ENCODE measurements around the gene KLRC2.

DNA sequence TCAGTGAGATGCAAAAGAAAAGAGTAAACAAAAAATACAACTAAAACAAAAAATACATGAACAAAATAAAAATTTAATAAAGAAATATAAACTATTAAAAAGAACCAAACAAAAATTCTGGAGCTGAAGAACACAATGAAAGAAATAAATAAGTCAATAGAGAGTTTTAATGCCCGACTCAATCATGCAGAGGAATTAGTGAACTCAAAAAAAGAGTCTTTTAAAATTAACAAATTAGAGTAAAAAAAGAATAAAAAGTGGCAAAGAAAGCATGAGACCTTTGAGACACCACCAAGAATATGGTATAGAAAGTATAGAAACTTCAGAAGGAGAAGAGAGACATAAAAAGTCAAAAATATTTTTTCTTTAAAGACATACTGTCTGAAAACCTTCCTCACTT is 20.0 kb upstream of the KLRC2 start:
- TF ChIP-seq, protein P1, sequence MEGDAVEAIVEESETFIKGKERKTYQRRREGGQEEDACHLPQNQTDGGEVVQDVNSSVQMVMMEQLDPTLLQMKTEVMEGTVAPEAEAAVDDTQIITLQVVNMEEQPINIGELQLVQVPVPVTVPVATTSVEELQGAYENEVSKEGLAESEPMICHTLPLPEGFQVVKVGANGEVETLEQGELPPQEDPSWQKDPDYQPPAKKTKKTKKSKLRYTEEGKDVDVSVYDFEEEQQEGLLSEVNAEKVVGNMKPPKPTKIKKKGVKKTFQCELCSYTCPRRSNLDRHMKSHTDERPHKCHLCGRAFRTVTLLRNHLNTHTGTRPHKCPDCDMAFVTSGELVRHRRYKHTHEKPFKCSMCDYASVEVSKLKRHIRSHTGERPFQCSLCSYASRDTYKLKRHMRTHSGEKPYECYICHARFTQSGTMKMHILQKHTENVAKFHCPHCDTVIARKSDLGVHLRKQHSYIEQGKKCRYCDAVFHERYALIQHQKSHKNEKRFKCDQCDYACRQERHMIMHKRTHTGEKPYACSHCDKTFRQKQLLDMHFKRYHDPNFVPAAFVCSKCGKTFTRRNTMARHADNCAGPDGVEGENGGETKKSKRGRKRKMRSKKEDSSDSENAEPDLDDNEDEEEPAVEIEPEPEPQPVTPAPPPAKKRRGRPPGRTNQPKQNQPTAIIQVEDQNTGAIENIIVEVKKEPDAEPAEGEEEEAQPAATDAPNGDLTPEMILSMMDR (IDR thresholded peaks at IDR 0.05; ENCODE audit: low read depth, low read length): no peak
- TF ChIP-seq EZH2phosphoT487 (IDR thresholded peaks at IDR 0.05; ENCODE audit: low read depth): no peak
